GM19372 (cell line): Measurements from ENCODE around the gene TIMM10.

ENCODE experiments used
- ATAC-seq: cut with Tn5 transposase; IDR thresholded peaks from one replicate; pipeline ENCODE4 v1.9.1; 2021; ENCODE audit warnings: mild to moderate bottlenecking, low read depth, moderate library complexity; ENCODE audit not compliant: unreplicated experiment

The TIMM10 gene

GRCh38 chr11:57487021-57487778, 43.4 kb downstream of the TIMM10 start:
- ATAC-seq, result no peak

- ATAC-seq, result no peak
Measured at GRCh38 chr11:57485217-57485990, 45.1 kb downstream of the TIMM10 start.

- ATAC-seq, result peak; percentile 60
Measured at GRCh38 chr11:57484141-57484710, 46.3 kb downstream of the TIMM10 start.

GRCh38 chr11:57483562-57483918, 47.0 kb downstream of the TIMM10 start:
- no peak for ATAC-seq

- peak; percentile 45 for ATAC-seq
Measured at GRCh38 chr11:57482782-57483561, 47.6 kb downstream of the TIMM10 start.

GRCh38 chr11:57481915-57482781, 48.4 kb downstream of the TIMM10 start:
- no peak for ATAC-seq

GRCh38 chr11:57481315-57481714, 49.2 kb downstream of the TIMM10 start:
- no peak for ATAC-seq

- no peak for ATAC-seq
Measured at GRCh38 chr11:57480409-57481137, 50.0 kb downstream of the TIMM10 start.

GRCh38 chr11:57479911-57480310, 50.6 kb downstream of the TIMM10 start:
- ATAC-seq, result no peak

GRCh38 chr11:57479021-57479663, 51.4 kb downstream of the TIMM10 start:
- no peak for ATAC-seq
